Lower leg skin (tissue), 3 donors: Measurements from ENCODE around the gene PHACTR2.

Experiments used
- CTCF ChIP-seq, 3 donors: fragments of 450-650 bp; IDR thresholded peaks; one replicate each; pipeline ENCODE4 v1.5.1; 2016; ENCODE audit warnings: antibody characterized with exemption in 3 of 3, mild to moderate bottlenecking in 3 of 3, moderate library complexity in 2 of 3
- POLR2A ChIP-seq, 2 donors: fragments of 450-650 bp; IDR thresholded peaks; one replicate each; pipeline ENCODE4 v1.6.1; 2016 to 2017; ENCODE audit warnings: antibody characterized with exemption in 2 of 2, mild to moderate bottlenecking in 1 of 2, moderate library complexity in 1 of 2

DNA sequence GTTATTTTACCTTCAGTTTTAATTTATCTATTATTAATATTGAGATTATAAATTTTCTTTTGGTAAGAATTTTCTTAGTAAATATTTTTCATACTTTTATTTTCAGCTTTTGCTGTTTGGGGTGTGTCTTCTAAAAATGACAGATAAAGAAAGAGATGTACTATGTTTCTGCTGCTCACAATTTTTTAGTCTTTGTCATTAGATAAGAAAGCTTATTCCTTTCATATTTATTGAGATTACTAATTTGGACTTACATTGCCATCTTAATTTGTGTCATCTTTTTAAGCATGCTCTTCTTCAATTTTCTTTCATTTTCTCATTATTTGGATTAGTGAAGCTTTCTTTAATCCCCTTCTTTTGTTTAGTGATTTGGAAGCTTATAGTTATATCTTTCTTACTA, 13.6 kb upstream of the PHACTR2 start:
- TF ChIP-seq CTCF (IDR thresholded peaks at IDR 0.05) (no peak), POLR2A (IDR thresholded peaks at IDR 0.05) (no peak)
